ENCODE results near the gene DAPK2. TPM values are rescaled to one million over a fixed set of nuclear protein-coding genes. Genes with fewer than 3 reads are reported as not detected.

DAPK2 gene
- total and polyA plus RNA-seq, 5 donors from 2014 or later: 0.72 TPM; not detected in 4

DNA sequence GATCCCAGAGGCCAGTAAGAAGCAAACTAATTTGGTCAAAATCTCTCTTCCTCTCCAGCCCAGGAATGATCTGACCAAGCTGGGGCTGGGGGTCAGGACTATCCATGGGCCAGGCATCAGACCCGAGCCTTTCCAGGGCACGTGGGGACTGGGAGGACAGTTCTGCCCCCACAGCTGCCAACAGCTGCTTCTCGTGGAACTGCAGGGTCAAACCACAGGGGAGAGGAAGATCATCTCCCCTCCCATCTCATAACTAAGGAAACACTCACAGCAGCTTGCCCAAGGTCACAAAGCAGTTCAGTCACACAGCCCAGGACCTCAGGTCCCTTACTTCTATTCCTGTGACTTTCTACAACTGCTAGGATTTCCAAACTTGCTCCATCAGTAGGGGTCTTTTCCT, 47.1 kb downstream of the DAPK2 start:
- H3K4me1 Mint-ChIP-seq: peaks cover 0 to 7% (median 1%) of the 10 kb centered on the region in 4 donors
- no peak overlapping the region for H3K4me3 Mint-ChIP-seq
- Histone ChIP-seq H3K36me3 (ENCODE audit: control insufficient read depth, insufficient read depth, low read length) (no peaks in the 10 kb centered on the region), H3K4me3 (ENCODE audit: low read depth, low read length) (no peak overlapping the region), H3K4me1 (ENCODE audit: control insufficient read depth, insufficient read depth, low read length, poor library complexity, severe bottlenecking) (no peaks in the 10 kb centered on the region), H3K27me3 (ENCODE audit: control insufficient read depth, insufficient read depth, low read length) (no peaks in the 10 kb centered on the region), H3K27ac (ENCODE audit: insufficient read depth, low read length, poor library complexity, severe bottlenecking) (no peak overlapping the region), H3K9me3 (ENCODE audit: control insufficient read depth in 2 of 2, low read length in 2 of 2) (no peaks in the 10 kb centered on the region)
- peaks cover 0 to 1% (median 0%) of the 10 kb centered on the region in 7 donors for H3K9me3 Mint-ChIP-seq
- H3K36me3 Mint-ChIP-seq: no peaks in the 10 kb centered on the region
- H3K27ac Mint-ChIP-seq: no peak overlapping the region
- H3K27me3 Mint-ChIP-seq: peaks cover 4% of the 10 kb centered on the region
- no peak for DNase-seq
- no peak for ATAC-seq (ENCODE audit: low read depth in 2 of 2)

DNA sequence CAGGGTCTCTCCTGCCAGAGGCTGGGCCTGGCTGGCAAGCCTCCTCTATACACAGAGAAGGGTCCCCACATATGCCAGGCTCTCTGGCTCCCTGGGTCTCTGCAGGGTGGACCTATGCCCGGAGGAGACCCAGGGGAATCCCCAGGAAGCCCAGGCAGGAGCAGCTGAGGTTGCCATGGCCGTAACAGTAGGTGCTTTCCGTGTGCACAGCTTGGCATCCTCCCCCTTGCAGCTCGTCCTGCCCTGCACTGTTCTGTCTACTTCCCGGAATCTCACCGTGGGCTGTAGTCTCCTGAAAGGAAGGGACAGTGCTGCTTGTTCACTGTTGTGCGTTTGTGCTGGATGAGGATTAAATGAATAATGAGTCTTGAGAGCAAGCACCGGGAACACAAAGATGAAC, 47.8 kb downstream of the DAPK2 start:
- Histone ChIP-seq H3K27me3 (ENCODE audit: control insufficient read depth, insufficient read depth, low read length) (no peaks in the 10 kb centered on the region), H3K9me3 (ENCODE audit: control insufficient read depth in 2 of 2, low read length in 2 of 2) (no peaks in the 10 kb centered on the region), H3K36me3 (ENCODE audit: control insufficient read depth, insufficient read depth, low read length) (no peaks in the 10 kb centered on the region), H3K27ac (ENCODE audit: insufficient read depth, low read length, poor library complexity, severe bottlenecking) (no peak overlapping the region), H3K4me3 (ENCODE audit: low read depth, low read length) (no peak overlapping the region), H3K4me1 (ENCODE audit: control insufficient read depth, insufficient read depth, low read length, poor library complexity, severe bottlenecking) (no peaks in the 10 kb centered on the region)
- no peaks in the 10 kb centered on the region for H3K36me3 Mint-ChIP-seq
- no peak overlapping the region for H3K27ac Mint-ChIP-seq
- H3K9me3 Mint-ChIP-seq: peaks cover 0 to 1% (median 0%) of the 10 kb centered on the region in 7 donors
- DNase-seq: no peak
- H3K27me3 Mint-ChIP-seq: peaks cover 4% of the 10 kb centered on the region
- no peak overlapping the region for H3K4me3 Mint-ChIP-seq
- H3K4me1 Mint-ChIP-seq: peaks cover 0 to 7% (median 2%) of the 10 kb centered on the region in 4 donors
- peak in 1 of 2 donors; percentile 18 for ATAC-seq (ENCODE audit: low read depth in 2 of 2)

DNA sequence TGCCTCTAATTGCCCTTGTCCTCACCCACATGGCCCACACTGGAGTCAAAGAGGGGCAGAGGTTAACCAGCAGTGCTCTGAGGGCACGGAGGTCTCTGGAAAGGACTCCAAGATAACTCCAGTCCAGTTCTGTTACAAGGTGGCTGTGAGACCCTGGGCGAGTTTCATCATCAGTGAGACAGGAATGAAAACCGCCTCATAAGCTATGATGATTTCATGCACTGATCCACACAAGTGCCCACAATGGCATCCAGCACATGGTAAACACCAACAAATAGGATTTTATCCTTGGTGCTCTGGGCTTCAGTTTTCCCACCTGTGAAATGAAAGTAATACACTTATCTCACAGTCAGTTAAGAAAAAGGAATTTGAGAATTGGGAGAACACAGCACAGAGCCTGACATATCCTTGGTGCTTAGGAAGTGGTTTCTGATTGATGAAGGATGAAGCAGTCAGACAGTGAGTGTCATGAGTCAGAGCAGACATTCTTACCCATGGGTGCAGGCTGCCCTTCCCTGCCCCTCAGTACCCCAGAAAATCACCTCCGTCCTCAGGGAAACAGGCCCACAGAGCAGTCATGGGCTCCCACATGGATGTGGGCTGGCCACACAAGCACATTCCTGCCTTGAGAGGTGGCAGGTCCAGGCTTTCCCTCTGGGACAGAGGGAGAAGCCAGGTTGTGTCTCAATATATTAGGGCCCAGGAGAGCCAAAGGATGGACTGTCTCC, 48.4 kb downstream of the DAPK2 start:
- no peaks in the 10 kb centered on the region for H3K36me3 ChIP-seq (ENCODE audit: control insufficient read depth, insufficient read depth, low read length)
- Mint-ChIP-seq H3K9me3 (peaks cover 0 to 1% (median 0%) of the 10 kb centered on the region in 7 donors), H3K4me1 (peaks cover 0 to 7% (median 2%) of the 10 kb centered on the region in 4 donors), H3K4me3 (no peak overlapping the region), H3K36me3 (no peaks in the 10 kb centered on the region), H3K27ac (no peak overlapping the region), H3K27me3 (peaks cover 4% of the 10 kb centered on the region)
- DNase-seq: no peak
- ATAC-seq (ENCODE audit: low read depth in 2 of 2): no peak
- H3K9me3 ChIP-seq (ENCODE audit: control insufficient read depth in 2 of 2, low read length in 2 of 2): no peaks in the 10 kb centered on the region
- H3K27ac ChIP-seq (ENCODE audit: insufficient read depth, low read length, poor library complexity, severe bottlenecking): no peak overlapping the region
- H3K4me3 ChIP-seq (ENCODE audit: low read depth, low read length): no peak overlapping the region
- H3K4me1 ChIP-seq (ENCODE audit: control insufficient read depth, insufficient read depth, low read length, poor library complexity, severe bottlenecking): no peaks in the 10 kb centered on the region
- no peaks in the 10 kb centered on the region for H3K27me3 ChIP-seq (ENCODE audit: control insufficient read depth, insufficient read depth, low read length)

DNA sequence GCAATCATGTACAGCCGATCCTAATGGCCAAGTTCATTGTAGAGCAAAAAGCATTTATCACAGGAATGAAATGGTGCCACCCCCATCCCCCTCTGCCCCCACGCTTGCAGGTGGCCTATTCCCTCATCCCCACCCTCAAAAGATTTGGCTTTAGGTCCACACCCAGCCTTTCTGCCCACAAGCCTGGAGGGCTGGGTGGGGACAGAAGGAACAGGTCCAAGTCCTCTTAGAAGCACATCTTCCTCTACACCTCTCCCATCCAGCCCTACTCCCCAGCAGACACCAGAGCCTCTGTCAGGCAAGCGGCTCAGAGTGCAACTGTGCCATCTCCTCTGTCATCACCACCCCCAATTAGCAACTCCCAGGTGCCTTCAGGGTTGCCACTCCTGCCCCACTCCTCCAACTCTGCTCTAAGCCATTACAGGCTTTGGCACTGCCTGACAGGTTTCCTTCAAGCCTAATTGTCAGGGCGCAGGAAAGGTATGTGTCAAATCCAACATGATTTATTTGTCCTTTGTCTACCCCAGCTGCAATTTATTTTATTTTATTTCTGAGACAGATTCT, 49.4 kb downstream of the DAPK2 start:
- Histone ChIP-seq H3K27me3 (ENCODE audit: control insufficient read depth, insufficient read depth, low read length) (no peaks in the 10 kb centered on the region), H3K27ac (ENCODE audit: insufficient read depth, low read length, poor library complexity, severe bottlenecking) (no peak overlapping the region), H3K9me3 (ENCODE audit: control insufficient read depth in 2 of 2, low read length in 2 of 2) (no peaks in the 10 kb centered on the region), H3K4me3 (ENCODE audit: low read depth, low read length) (no peak overlapping the region), H3K36me3 (ENCODE audit: control insufficient read depth, insufficient read depth, low read length) (no peaks in the 10 kb centered on the region), H3K4me1 (ENCODE audit: control insufficient read depth, insufficient read depth, low read length, poor library complexity, severe bottlenecking) (no peaks in the 10 kb centered on the region)
- Mint-ChIP-seq H3K4me1 (peaks cover 0 to 7% (median 2%) of the 10 kb centered on the region in 4 donors), H3K27ac (no peak overlapping the region), H3K27me3 (peaks cover 4% of the 10 kb centered on the region), H3K4me3 (no peak overlapping the region), H3K9me3 (peaks cover 0 to 1% (median 0%) of the 10 kb centered on the region in 7 donors), H3K36me3 (no peaks in the 10 kb centered on the region)
- no peak for ATAC-seq (ENCODE audit: low read depth in 2 of 2)
- DNase-seq: no peak

DNA sequence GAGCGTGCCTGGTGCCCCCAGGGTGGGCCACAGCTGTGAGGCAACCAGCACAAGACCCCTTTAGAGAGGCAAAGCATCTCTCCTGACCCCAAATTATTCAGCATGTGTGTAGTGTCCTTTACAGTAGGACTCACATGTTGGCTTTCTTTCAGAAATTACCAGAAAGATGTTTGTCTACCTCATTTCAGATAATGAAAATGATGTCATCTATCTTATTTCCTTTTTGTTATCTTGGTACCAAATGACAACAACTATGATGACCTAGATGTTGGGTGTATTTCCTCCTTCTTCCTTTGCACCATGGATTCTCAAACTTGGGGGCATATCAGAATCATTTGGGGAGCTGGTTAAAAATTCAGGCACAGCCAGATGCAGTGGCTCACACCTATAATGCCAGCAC, 50.5 kb downstream of the DAPK2 start:
- H3K27ac Mint-ChIP-seq: no peak overlapping the region
- Histone ChIP-seq H3K9me3 (ENCODE audit: control insufficient read depth in 2 of 2, low read length in 2 of 2) (no peaks in the 10 kb centered on the region), H3K27me3 (ENCODE audit: control insufficient read depth, insufficient read depth, low read length) (no peaks in the 10 kb centered on the region), H3K27ac (ENCODE audit: insufficient read depth, low read length, poor library complexity, severe bottlenecking) (no peak overlapping the region), H3K36me3 (ENCODE audit: control insufficient read depth, insufficient read depth, low read length) (no peaks in the 10 kb centered on the region), H3K4me1 (ENCODE audit: control insufficient read depth, insufficient read depth, low read length, poor library complexity, severe bottlenecking) (no peaks in the 10 kb centered on the region), H3K4me3 (ENCODE audit: low read depth, low read length) (no peak overlapping the region)
- peaks cover 0 to 7% (median 2%) of the 10 kb centered on the region in 4 donors for H3K4me1 Mint-ChIP-seq
- H3K27me3 Mint-ChIP-seq: peaks cover 4% of the 10 kb centered on the region
- no peak for ATAC-seq (ENCODE audit: low read depth in 2 of 2)
- DNase-seq: no peak
- H3K9me3 Mint-ChIP-seq: no peaks in the 10 kb centered on the region
- H3K36me3 Mint-ChIP-seq: no peaks in the 10 kb centered on the region
- no peak overlapping the region for H3K4me3 Mint-ChIP-seq

GRCh38 chr15:63994073-63994600, 52.1 kb downstream of the DAPK2 start:
- H3K9me3 ChIP-seq (ENCODE audit: control insufficient read depth in 2 of 2, low read length in 2 of 2): no peaks in the 10 kb centered on the region
- DNase-seq (no peak), ATAC-seq (ENCODE audit: low read depth in 2 of 2) (no peak)
- no peaks in the 10 kb centered on the region for H3K9me3 Mint-ChIP-seq
- no peak overlapping the region for H3K27ac Mint-ChIP-seq
- H3K27ac ChIP-seq (ENCODE audit: insufficient read depth, low read length, poor library complexity, severe bottlenecking): no peak overlapping the region
- H3K27me3 Mint-ChIP-seq: peaks cover 4% of the 10 kb centered on the region
- no peaks in the 10 kb centered on the region for H3K27me3 ChIP-seq (ENCODE audit: control insufficient read depth, insufficient read depth, low read length)
- no peaks in the 10 kb centered on the region for H3K36me3 ChIP-seq (ENCODE audit: control insufficient read depth, insufficient read depth, low read length)
- peaks cover 0 to 6% (median 2%) of the 10 kb centered on the region in 4 donors for H3K4me1 Mint-ChIP-seq
- no peak overlapping the region for H3K4me3 ChIP-seq (ENCODE audit: low read depth, low read length)
- no peaks in the 10 kb centered on the region for H3K36me3 Mint-ChIP-seq
- no peaks in the 10 kb centered on the region for H3K4me1 ChIP-seq (ENCODE audit: control insufficient read depth, insufficient read depth, low read length, poor library complexity, severe bottlenecking)
- H3K4me3 Mint-ChIP-seq: no peak overlapping the region

GRCh38 chr15:63992300-63992699, 54.0 kb downstream of the DAPK2 start:
- H3K27me3 Mint-ChIP-seq: no peaks in the 10 kb centered on the region
- no peak for ATAC-seq (ENCODE audit: low read depth in 2 of 2)
- H3K27me3 ChIP-seq (ENCODE audit: control insufficient read depth, insufficient read depth, low read length): no peaks in the 10 kb centered on the region
- no peak for DNase-seq
- H3K4me1 Mint-ChIP-seq: peaks cover 0 to 4% (median 0%) of the 10 kb centered on the region in 4 donors
- no peaks in the 10 kb centered on the region for H3K4me1 ChIP-seq (ENCODE audit: control insufficient read depth, insufficient read depth, low read length, poor library complexity, severe bottlenecking)
- no peak overlapping the region for H3K27ac Mint-ChIP-seq
- H3K4me3 ChIP-seq (ENCODE audit: low read depth, low read length): no peak overlapping the region
- no peaks in the 10 kb centered on the region for H3K9me3 ChIP-seq (ENCODE audit: control insufficient read depth in 2 of 2, low read length in 2 of 2)
- H3K36me3 ChIP-seq (ENCODE audit: control insufficient read depth, insufficient read depth, low read length): no peaks in the 10 kb centered on the region
- no peaks in the 10 kb centered on the region for H3K9me3 Mint-ChIP-seq
- no peak overlapping the region for H3K27ac ChIP-seq (ENCODE audit: insufficient read depth, low read length, poor library complexity, severe bottlenecking)
- H3K4me3 Mint-ChIP-seq: no peak overlapping the region
- no peaks in the 10 kb centered on the region for H3K36me3 Mint-ChIP-seq

Data from CD4-positive, CD25-positive, alpha-beta regulatory T cell (primary cell).